Measurements from ENCODE around the gene CCNL1. TPM values are rescaled to one million over a fixed set of nuclear protein-coding genes. Genes with fewer than 3 reads are reported as not detected.
"Not testable (repeated sequence)": the region's sequence is repeated elsewhere in the genome, so short reads cannot be mapped to it uniquely, and the experiment has no call there.

The CCNL1 gene
- total RNA-seq, 3 donors from 2014 or later: 127 to 146 (median 133) TPM

DNA sequence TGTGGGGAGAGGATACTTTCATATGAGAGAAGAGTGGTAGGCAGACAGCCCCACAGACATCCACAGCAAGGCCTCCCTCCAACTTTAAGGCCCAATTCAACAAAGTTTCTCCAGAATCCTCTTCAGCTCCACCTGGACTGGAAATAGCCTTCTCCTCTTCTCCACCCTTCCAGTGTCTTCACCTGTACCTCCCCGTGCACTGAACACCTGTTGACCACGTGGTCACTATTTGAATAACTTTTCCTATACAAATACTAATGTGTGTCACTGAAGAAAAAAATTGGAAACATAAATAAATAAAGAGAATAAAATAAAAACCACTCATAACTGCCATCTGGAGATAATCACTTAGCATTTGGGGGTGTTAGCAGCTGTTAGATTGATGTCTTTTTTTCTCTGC is 52.9 kb downstream of the CCNL1 start:
- TF ChIP-seq, protein P1, sequence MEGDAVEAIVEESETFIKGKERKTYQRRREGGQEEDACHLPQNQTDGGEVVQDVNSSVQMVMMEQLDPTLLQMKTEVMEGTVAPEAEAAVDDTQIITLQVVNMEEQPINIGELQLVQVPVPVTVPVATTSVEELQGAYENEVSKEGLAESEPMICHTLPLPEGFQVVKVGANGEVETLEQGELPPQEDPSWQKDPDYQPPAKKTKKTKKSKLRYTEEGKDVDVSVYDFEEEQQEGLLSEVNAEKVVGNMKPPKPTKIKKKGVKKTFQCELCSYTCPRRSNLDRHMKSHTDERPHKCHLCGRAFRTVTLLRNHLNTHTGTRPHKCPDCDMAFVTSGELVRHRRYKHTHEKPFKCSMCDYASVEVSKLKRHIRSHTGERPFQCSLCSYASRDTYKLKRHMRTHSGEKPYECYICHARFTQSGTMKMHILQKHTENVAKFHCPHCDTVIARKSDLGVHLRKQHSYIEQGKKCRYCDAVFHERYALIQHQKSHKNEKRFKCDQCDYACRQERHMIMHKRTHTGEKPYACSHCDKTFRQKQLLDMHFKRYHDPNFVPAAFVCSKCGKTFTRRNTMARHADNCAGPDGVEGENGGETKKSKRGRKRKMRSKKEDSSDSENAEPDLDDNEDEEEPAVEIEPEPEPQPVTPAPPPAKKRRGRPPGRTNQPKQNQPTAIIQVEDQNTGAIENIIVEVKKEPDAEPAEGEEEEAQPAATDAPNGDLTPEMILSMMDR (IDR thresholded peaks at IDR 0.05): no peak

DNA sequence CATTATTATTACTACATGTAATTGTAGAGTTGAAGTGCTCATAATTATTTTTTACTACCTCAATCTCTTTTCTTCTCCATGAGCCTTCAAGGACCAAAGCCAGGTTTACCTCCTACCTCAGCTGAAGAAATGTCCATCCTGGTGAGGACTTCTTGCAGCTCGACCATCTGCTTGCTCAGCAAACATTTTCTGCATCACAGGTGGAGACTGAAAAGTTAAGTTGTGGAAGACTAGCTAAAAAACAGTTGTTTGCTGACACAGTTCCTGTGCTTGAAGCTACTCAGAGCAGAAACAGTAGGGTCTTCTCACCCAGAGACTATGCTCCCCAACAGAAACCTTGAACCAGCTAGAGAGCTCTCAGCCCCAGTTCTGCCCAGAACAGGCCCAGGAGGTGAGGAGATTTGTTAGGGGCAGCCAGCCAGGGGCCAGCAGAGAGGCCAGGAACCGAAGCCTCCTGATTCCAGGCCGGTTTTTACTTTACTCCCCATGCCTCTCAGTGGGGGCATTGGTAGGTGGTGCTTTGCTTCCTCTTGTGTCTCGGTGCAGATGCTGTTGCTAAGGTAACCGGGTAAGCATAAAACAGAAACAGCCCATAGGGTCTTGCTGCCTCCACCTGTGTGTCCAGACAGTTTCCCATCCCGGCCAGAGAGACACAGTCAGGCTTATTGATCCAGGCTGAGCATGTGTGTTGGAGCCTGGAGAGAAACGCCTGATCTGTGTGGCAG is 54.9 kb downstream of the CCNL1 start:
- intact Hi-C loops (cut with DNase I, micrococcal nuclease): no loop called here
- DNase-seq: no peak
- H3K36me3 ChIP-seq (ENCODE audit: low read depth): no peaks in the 10 kb centered on the region
- no peak overlapping the region for H3K4me3 ChIP-seq
- peak; percentile 53 for ATAC-seq
- H3K4me1 ChIP-seq (ENCODE audit: low read depth): peaks cover 13% of the 10 kb centered on the region
- TF ChIP-seq, protein P1 (IDR thresholded peaks at IDR 0.05): no peak
- no peaks in the 10 kb centered on the region for H3K9me3 ChIP-seq

More for the DNA sequence above, 52.9 kb downstream of the CCNL1 start:
- ATAC-seq (peak; percentile 57), DNase-seq (no peak)
- intact Hi-C loops (cut with DNase I, micrococcal nuclease): no loop called here
- Histone ChIP-seq H3K4me3 (no peak overlapping the region), H3K4me1 (ENCODE audit: low read depth) (peaks cover 12% of the 10 kb centered on the region), H3K9me3 (no peaks in the 10 kb centered on the region), H3K36me3 (ENCODE audit: low read depth) (no peaks in the 10 kb centered on the region)

DNA sequence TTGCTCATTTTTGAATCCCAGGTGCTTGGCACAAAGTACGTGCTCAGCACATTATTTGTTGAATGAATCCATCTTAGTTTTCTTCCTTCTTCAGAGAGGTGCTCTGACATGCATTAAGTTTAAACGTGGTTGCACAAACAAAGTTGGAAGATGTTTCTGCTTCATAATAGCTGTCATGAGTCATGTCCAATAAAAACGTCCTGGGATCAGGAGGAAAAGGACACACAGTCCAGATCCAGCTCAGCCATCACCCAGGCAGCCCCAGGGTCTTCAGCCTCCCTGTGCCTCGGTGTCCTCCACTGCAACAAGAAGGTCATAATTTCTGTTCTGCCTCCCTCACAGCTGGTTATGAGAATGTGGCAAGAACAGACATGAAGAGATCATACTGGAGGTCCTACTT is 55.4 kb downstream of the CCNL1 start:
- no peaks in the 10 kb centered on the region for H3K36me3 ChIP-seq (ENCODE audit: low read depth)
- peaks cover 13% of the 10 kb centered on the region for H3K4me1 ChIP-seq (ENCODE audit: low read depth)
- H3K4me3 ChIP-seq: no peak overlapping the region
- TF ChIP-seq, protein P1 (IDR thresholded peaks at IDR 0.05): no peak
- H3K9me3 ChIP-seq: no peaks in the 10 kb centered on the region
- intact Hi-C loops (cut with DNase I, micrococcal nuclease): no loop called here
- peak; percentile 60 for ATAC-seq
- no peak for DNase-seq

DNA sequence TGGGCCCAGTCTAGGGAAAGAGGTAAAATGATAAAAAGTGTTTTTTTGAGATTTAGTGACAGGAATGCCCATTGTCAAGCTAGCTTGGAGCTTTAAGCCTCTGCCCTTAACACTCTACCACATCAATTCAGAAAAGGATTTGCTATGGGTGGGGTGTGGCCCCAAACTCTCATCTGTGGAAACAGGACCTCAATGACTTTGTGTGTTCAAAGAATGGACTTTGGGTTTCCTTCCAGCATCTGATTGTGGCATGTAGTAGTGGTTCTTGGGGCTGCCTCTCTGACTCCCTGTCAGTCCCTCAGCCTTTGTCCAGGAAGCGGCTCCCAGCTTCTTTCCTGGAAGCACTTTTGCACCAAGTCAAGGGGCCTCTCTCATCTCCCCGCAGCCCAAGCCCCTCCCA is 56.1 kb downstream of the CCNL1 start:
- H3K4me1 ChIP-seq (ENCODE audit: low read depth): peaks cover 13% of the 10 kb centered on the region

DNA sequence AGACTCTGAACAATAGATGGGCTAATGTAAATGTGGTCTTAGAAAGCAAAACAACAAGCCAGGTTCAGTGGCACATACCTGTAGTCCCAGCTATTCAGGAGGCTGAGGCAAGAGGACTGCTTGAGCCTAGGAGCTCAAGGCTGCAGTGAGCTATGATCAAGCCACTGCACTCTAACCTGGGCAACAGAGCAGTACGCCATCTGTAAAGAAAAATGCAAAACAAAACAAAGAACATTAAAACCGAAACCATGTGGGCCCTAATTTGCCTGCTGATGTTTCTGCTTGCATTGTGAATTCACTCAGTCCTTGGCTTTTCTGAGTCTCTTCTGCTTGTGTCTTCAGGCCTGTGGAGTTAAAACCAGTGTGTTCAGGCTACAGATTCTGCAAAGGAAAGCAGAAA is 56.7 kb downstream of the CCNL1 start:
- DNase-seq (no peak), ATAC-seq (no peak)
- TF ChIP-seq, protein P1 (IDR thresholded peaks at IDR 0.05): no peak
- H3K4me1 ChIP-seq (ENCODE audit: low read depth): peaks cover 13% of the 10 kb centered on the region
- intact Hi-C loops (cut with DNase I, micrococcal nuclease): no loop called here
- H3K4me3 ChIP-seq: no peak overlapping the region
- no peaks in the 10 kb centered on the region for H3K9me3 ChIP-seq
- no peaks in the 10 kb centered on the region for H3K36me3 ChIP-seq (ENCODE audit: low read depth)

More for the DNA sequence above, 56.1 kb downstream of the CCNL1 start:
- ATAC-seq: no peak
- H3K4me3 ChIP-seq: no peak overlapping the region
- DNase-seq: no peak
- no peaks in the 10 kb centered on the region for H3K9me3 ChIP-seq
- TF ChIP-seq, protein P1 (IDR thresholded peaks at IDR 0.05): no peak
- intact Hi-C loops (cut with DNase I, micrococcal nuclease): no loop called here
- H3K36me3 ChIP-seq (ENCODE audit: low read depth): no peaks in the 10 kb centered on the region

DNA sequence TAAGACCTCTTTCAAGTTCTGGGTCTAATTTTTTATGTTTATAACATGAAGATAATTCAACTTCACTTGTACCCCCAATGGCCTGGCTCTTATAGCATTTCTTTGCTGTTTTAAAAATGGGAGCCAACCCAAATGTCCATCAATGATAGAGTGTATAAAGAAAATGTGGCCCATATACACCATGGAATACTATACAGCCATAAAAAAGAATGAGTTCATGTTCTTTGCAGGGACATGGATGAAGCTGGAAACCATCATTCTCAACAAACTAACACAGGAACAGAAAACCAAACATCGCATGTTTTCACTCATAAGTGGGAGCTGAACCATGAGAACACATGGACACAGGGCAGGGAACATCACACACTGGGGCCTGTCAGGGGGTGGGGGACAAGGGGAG is 57.4 kb downstream of the CCNL1 start:
- ATAC-seq; H3K36me3 ChIP-seq (ENCODE audit: low read depth); H3K4me3 ChIP-seq; intact Hi-C loops (cut with DNase I, micrococcal nuclease); H3K9me3 ChIP-seq; DNase-seq: not testable (repeated sequence)
- H3K4me1 ChIP-seq (ENCODE audit: low read depth): peaks cover 13% of the 10 kb centered on the region
